HCT116 (cell line): ENCODE measurements around the gene PANK3. TPM values are rescaled to one million over a fixed set of nuclear protein-coding genes. Genes with fewer than 3 reads are reported as not detected.

Source experiments
- ATAC-seq: fragments of 200-7000 bp; cut with Tn5 transposase; 2 replicates; pipeline ENCODE4 v1.9.1; 2020; ENCODE audit warnings: mild to moderate bottlenecking, moderate library complexity
- BruUV-seq: library from RNA; stranded (reverse); fragments of 400-500 nt; replicated peaks from 2 replicates; lab custom pipeline; 2021; lab: Mats Ljungman, UMichigan
- CTCF ChIA-PET: fragments of 300-600 bp; sonication (Branson Sonifier 250); formaldehyde crosslinking; loops from one replicate; lab custom pipeline; 2021; ENCODE audit warnings: antibody characterized with exemption; lab: Charles Lee
- POLR2A ChIA-PET: fragments of 300-600, 350-600 bp; sonication (Branson Sonifier 250); formaldehyde crosslinking; loops from one replicate; lab custom pipeline; 2021; ENCODE audit warnings: antibody characterized with exemption; lab: Charles Lee
- RAD21 ChIA-PET, 2 experiments: fragments of 300-600 bp; sonication (Branson Sonifier 250); formaldehyde crosslinking; loops; one replicate each; lab custom pipeline; 2023; ENCODE audit warnings: low total read pairs in 2 of 2; ENCODE audit not compliant: uncharacterized antibody in 2 of 2, unreplicated experiment in 2 of 2, low non-redundant PET in 1 of 2; lab: Charles Lee
- DNase-seq: peaks from one replicate; pipeline ENCODE4 v3.0.0-alpha.2; 2010; ENCODE audit warnings: low read depth, low spot score
- H2AFZ ChIP-seq: fragments of 200-600 bp; shearing (Covaris generic), sonication (generic); 2 replicates; pipeline ENCODE4 v1.6.1; 2017; ENCODE audit warnings: low read depth, mixed run types, mixed read lengths, antibody characterized with exemption, low read length; ENCODE audit not compliant: poor library complexity, severe bottlenecking
- H3K27ac ChIP-seq: 2 replicates; pipeline ENCODE4 v1.5.1; 2012; ENCODE audit warnings: low read depth, low read length
- H3K27me3 ChIP-seq: fragments of 200-600 bp; sonication (generic); 2 replicates; pipeline ENCODE4 v1.6.1; 2016; ENCODE audit warnings: mixed run types, low read length, mixed read lengths; ENCODE audit not compliant: insufficient read depth
- H3K36me3 ChIP-seq, 2 experiments: fragments of 200-500 bp in 1 of 2; fragments of 200-600 bp in 1 of 2; sonication (Bioruptor generic) in 1 of 2; sonication (generic) in 1 of 2; 2 replicates each; pipeline versions ENCODE4 v1.5.1 to v1.6.1; 2014 to 2016; ENCODE audit warnings: low read length in 2 of 2, inconsistent platforms in 1 of 2, mixed read lengths in 1 of 2, mixed run types in 1 of 2; ENCODE audit not compliant: insufficient read depth in 2 of 2, control insufficient read depth in 1 of 2
- H3K4me1 ChIP-seq, 2 experiments: fragments of 200-600 bp in 1 of 2; sonication (generic) in 1 of 2; 2 replicates each; pipeline versions ENCODE4 v1.5.1 to v1.6.1; 2012 to 2017; ENCODE audit warnings: low read length in 2 of 2, inconsistent platforms in 1 of 2, mild to moderate bottlenecking in 1 of 2, mixed read lengths in 1 of 2, mixed run types in 1 of 2, moderate library complexity in 1 of 2; ENCODE audit not compliant: insufficient read depth in 2 of 2, control insufficient read depth in 1 of 2
- H3K4me2 ChIP-seq: fragments of 200-600 bp; sonication (generic); 2 replicates; pipeline ENCODE4 v1.6.1; 2017; ENCODE audit warnings: mixed run types, low read length, mixed read lengths
- H3K4me3 ChIP-seq, 2 experiments: fragments of 200-600 bp in 1 of 2; sonication (generic) in 1 of 2; replicated peaks in 1 of 2; 2 replicates each; pipeline ENCODE4 v1.5.1; 2011 to 2016; ENCODE audit warnings: low read length in 2 of 2, control low read depth in 1 of 2, low read depth in 1 of 2, mild to moderate bottlenecking in 1 of 2, mixed read lengths in 1 of 2, mixed run types in 1 of 2
- H3K79me2 ChIP-seq: fragments of 200-600 bp; sonication (generic); 2 replicates; pipeline ENCODE4 v1.6.1; 2017; ENCODE audit warnings: mild to moderate bottlenecking, mixed run types, low read length, moderate library complexity, mixed read lengths; ENCODE audit not compliant: insufficient read depth
- H3K9ac ChIP-seq: fragments of 200-600 bp; sonication (generic); 2 replicates; pipeline ENCODE4 v1.6.1; 2016; ENCODE audit warnings: low read length, mixed read lengths
- H3K9me2 ChIP-seq: fragments of 200-600 bp; sonication (generic), shearing (Covaris generic); 2 replicates; pipeline ENCODE4 v1.6.1; 2017; ENCODE audit warnings: mixed run types, mild to moderate bottlenecking, moderate library complexity; ENCODE audit not compliant: insufficient read depth
- H3K9me3 ChIP-seq, 2 experiments: fragments of 200-500 bp in 1 of 2; fragments of 200-600 bp in 1 of 2; sonication (Bioruptor generic) in 1 of 2; sonication (generic) in 1 of 2; 2 replicates each; pipeline ENCODE4 v1.6.1; 2014 to 2017; ENCODE audit warnings: low read length in 2 of 2, mixed read lengths in 2 of 2, inconsistent platforms in 1 of 2, low read depth in 1 of 2, mild to moderate bottlenecking in 1 of 2, mixed run types in 1 of 2, moderate library complexity in 1 of 2; ENCODE audit not compliant: control insufficient read depth in 1 of 2, insufficient read depth in 1 of 2
- H4K20me1 ChIP-seq: fragments of 200-600 bp; sonication (generic), shearing (Covaris generic); 2 replicates; pipeline ENCODE4 v1.6.1; 2017; ENCODE audit warnings: mixed run types, mild to moderate bottlenecking, moderate library complexity; ENCODE audit not compliant: insufficient read depth
- ATF3 ChIP-seq: IDR thresholded peaks from 2 replicates; pipeline ENCODE4 v1.6.1; 2012
- CEBPB ChIP-seq: IDR thresholded peaks from 2 replicates; pipeline ENCODE4 v1.6.1; 2012; ENCODE audit warnings: low read depth
- CTCF ChIP-seq, 3 experiments: fragments of 200-600 bp in 1 of 3; sonication (generic) in 1 of 3; IDR thresholded peaks in 2 of 3; conservative IDR thresholded peaks in 1 of 3; 2 replicates each; pipeline ENCODE4 v1.5.1; 2012 to 2017; ENCODE audit warnings: low read depth in 2 of 3, low read length in 2 of 3, antibody characterized with exemption in 1 of 3, borderline replicate concordance in 1 of 3, control low read depth in 1 of 3, mild to moderate bottlenecking in 1 of 3, mixed read lengths in 1 of 3, mixed run types in 1 of 3, moderate library complexity in 1 of 3; ENCODE audit not compliant: insufficient read depth in 1 of 3
- EGR1 ChIP-seq: IDR thresholded peaks from 2 replicates; pipeline ENCODE4 v1.6.1; 2012; ENCODE audit warnings: low read depth
- ELF1 ChIP-seq: IDR thresholded peaks from 2 replicates; pipeline ENCODE4 v1.6.1; 2012; ENCODE audit warnings: low read depth, borderline replicate concordance
- EZH2phosphoT487 ChIP-seq: fragments of 200-600 bp; IDR thresholded peaks from 2 replicates; pipeline ENCODE4 v1.6.1; 2018; ENCODE audit warnings: antibody characterized with exemption, borderline replicate concordance
- FOSL1 ChIP-seq: IDR thresholded peaks from 2 replicates; pipeline ENCODE4 v1.6.1; 2012; ENCODE audit warnings: low read depth
- JUND ChIP-seq: IDR thresholded peaks from 2 replicates; pipeline ENCODE4 v1.6.1; 2012
- MAX ChIP-seq: IDR thresholded peaks from 2 replicates; pipeline ENCODE4 v1.6.1; 2012
- POLR2A ChIP-seq: IDR thresholded peaks from 2 replicates; pipeline ENCODE4 v1.7.0; 2011; ENCODE audit warnings: borderline replicate concordance; ENCODE audit not compliant: insufficient read depth, insufficient read length; ENCODE audit errors: extremely low read depth
- POLR2AphosphoS5 ChIP-seq: IDR thresholded peaks from 2 replicates; pipeline ENCODE4 v1.6.1; 2011; ENCODE audit warnings: mild to moderate bottlenecking, low read depth, low read length, moderate library complexity
- RAD21 ChIP-seq: IDR thresholded peaks from 2 replicates; pipeline ENCODE4 v1.6.1; 2012; ENCODE audit warnings: low read depth, mild to moderate bottlenecking
- REST ChIP-seq: IDR thresholded peaks from 2 replicates; pipeline ENCODE4 v1.6.1; 2012; ENCODE audit warnings: low read depth
- SIN3A ChIP-seq: IDR thresholded peaks from 2 replicates; pipeline ENCODE4 v1.6.1; 2012; ENCODE audit warnings: low read depth
- SP1 ChIP-seq: IDR thresholded peaks from 2 replicates; pipeline ENCODE4 v1.6.1; 2012; ENCODE audit warnings: low read depth
- SRF ChIP-seq: IDR thresholded peaks from 2 replicates; pipeline ENCODE4 v1.6.1; 2012; ENCODE audit warnings: low read depth
- TCF7L2 ChIP-seq: IDR thresholded peaks from 2 replicates; pipeline ENCODE4 v1.7.0; 2011; ENCODE audit warnings: borderline replicate concordance, inconsistent platforms; ENCODE audit not compliant: insufficient read depth, insufficient read length; ENCODE audit errors: extremely low read depth
- YY1 ChIP-seq: IDR thresholded peaks from 2 replicates; pipeline ENCODE4 v1.6.1; 2011; ENCODE audit warnings: low read length, low read depth, moderate library complexity, mild to moderate bottlenecking; ENCODE audit not compliant: insufficient replicate concordance; ENCODE audit errors: extremely low read depth
- ZNF274 ChIP-seq: fragments of 200-500 bp; sonication (Bioruptor generic); IDR thresholded peaks from 2 replicates; pipeline ENCODE4 v1.6.1; 2014; ENCODE audit warnings: mild to moderate bottlenecking, low read depth, low read length, inconsistent platforms
- intact Hi-C: fragments of 100-400 bp; cut with micrococcal nuclease; formaldehyde crosslinking; loops from 2 replicates; pipeline ENCODE4 v1.10.0; 2022
- total RNA-seq: library from RNA; stranded (reverse); gene quantifications from one replicate; pipeline ENCODE4 v1.2.1, GENCODE V29; 2021; ENCODE audit not compliant: unreplicated experiment

The PANK3 gene
- total RNA-seq, 1 experiment from 2014 or later: 56.5 TPM

- Histone ChIP-seq H3K27me3 (0 out of 2 replicates have a peak, but pooled peaks cover 3% of the 10 kb centered on the region), H3K4me1 (peaks cover 0 to 11% of the 10 kb centered on the region in 2 experiments; a peak in 1 of 4 replicates), H3K9me3 (no peaks in the 10 kb centered on the region), H3K4me3 (no peak overlapping the region), H3K27ac (no peak overlapping the region), H3K36me3 (no peaks in the 10 kb centered on the region), H3K9ac (no peak overlapping the region), H2AFZ (no peak overlapping the region), H3K9me2 (no peaks in the 10 kb centered on the region), H3K79me2 (no peaks in the 10 kb centered on the region), H3K4me2 (no peak overlapping the region), H4K20me1 (no peaks in the 10 kb centered on the region)
- no peak for ATAC-seq
- ChIA-PET POLR2A (no interaction called here), RAD21 (no interaction called here), CTCF (no interaction called here)
- no peak for DNase-seq
- no TSS peak for BruUV-seq
- TF ChIP-seq FOSL1 (no peak), ZNF274 (no peak), REST (no peak), EGR1 (no peak), POLR2AphosphoS5 (no peak), TCF7L2 (no peak), CEBPB (no peak), JUND (no peak), ELF1 (no peak), EZH2phosphoT487 (no peak), SP1 (no peak), ATF3 (no peak), YY1 (no peak), CTCF (IDR thresholded peaks at IDR 0.05 in 2 of 3, conservative IDR thresholded peaks at IDR 0.05 in 1 of 3; ENCODE audit: borderline replicate concordance in 1 of 3, insufficient read depth in 1 of 3, low read depth in 2 of 3, low read length in 2 of 3) (no peak), MAX (no peak), RAD21 (no peak), POLR2A (no peak), SRF (no peak), SIN3A (no peak)
- intact Hi-C loops: no loop called here
These were observed 34.8 kb upstream of the PANK3 start for GRCh38 chr5:168613996-168614395.
